GM20000 (cell line): ENCODE results near the gene SYK.

Source experiments
- DNase-seq: peaks from one replicate; pipeline ENCODE4 v3.0.0; 2012; ENCODE audit warnings: low spot score
- TF ChIP-seq, protein P1 (sequence below): IDR thresholded peaks from 2 replicates; pipeline ENCODE4 v1.5.1; 2012; ENCODE audit warnings: mild to moderate bottlenecking, control low read depth; ENCODE audit errors: extremely low read depth, missing control alignments

SYK gene

DNA sequence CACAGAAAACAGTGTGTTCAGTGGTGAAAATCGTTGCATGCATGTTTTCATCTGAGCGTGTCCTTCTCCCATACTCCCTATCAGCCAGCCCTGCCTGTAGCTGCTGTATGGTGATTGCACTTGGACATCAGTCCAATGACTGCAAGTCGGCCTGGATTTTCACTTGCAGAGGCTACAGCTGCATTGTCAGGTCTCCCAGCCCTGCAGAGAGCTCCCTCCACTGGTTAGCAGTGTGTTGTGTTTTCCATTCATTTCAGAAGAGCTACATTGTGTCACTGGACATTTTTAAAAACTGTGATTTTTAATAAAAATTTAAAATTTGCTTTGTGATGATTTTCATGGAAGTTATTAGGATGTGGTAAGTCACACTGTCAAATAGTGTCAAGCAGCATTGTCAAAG, 96.6 kb downstream of the SYK start:
- no peak for DNase-seq
- TF ChIP-seq, protein P1, sequence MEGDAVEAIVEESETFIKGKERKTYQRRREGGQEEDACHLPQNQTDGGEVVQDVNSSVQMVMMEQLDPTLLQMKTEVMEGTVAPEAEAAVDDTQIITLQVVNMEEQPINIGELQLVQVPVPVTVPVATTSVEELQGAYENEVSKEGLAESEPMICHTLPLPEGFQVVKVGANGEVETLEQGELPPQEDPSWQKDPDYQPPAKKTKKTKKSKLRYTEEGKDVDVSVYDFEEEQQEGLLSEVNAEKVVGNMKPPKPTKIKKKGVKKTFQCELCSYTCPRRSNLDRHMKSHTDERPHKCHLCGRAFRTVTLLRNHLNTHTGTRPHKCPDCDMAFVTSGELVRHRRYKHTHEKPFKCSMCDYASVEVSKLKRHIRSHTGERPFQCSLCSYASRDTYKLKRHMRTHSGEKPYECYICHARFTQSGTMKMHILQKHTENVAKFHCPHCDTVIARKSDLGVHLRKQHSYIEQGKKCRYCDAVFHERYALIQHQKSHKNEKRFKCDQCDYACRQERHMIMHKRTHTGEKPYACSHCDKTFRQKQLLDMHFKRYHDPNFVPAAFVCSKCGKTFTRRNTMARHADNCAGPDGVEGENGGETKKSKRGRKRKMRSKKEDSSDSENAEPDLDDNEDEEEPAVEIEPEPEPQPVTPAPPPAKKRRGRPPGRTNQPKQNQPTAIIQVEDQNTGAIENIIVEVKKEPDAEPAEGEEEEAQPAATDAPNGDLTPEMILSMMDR = no peak

DNA sequence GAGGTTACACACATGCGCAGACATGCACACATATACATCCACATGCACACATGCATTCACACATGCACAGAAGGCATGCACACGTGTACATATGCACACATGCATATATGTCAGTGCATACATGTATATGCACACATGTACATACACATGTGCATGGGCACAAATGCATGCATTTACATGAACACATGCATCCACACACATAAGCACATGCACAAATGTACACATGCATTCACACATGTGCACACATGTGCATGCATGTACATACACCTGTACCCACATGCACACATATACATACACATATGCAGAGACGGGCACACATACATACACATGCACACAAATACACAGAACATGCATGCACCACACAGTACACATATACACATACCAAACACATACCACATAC, 97.7 kb downstream of the SYK start:
- TF ChIP-seq, protein P1 = no peak
- DNase-seq = no peak

DNA sequence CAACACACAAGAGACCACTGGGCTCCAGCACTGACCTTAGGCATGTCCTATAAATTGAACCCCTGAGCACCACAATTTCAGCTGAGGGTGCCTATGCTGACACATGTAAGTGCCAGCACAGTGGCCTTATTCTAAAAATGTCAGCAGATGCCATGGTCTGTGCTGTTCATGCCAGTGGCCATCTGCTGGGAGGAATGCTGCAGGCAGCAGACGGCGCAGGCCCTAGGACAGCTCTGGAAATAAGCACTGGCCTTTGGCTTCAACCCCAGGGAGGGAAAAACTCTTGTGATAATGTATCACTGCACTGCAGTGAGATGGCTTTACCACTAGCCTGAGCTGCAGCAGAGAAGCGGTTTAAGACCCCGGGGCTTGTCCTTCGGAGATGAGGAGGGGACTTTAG, 98.5 kb downstream of the SYK start:
- no peak for DNase-seq
- TF ChIP-seq, protein P1 = no peak

DNA sequence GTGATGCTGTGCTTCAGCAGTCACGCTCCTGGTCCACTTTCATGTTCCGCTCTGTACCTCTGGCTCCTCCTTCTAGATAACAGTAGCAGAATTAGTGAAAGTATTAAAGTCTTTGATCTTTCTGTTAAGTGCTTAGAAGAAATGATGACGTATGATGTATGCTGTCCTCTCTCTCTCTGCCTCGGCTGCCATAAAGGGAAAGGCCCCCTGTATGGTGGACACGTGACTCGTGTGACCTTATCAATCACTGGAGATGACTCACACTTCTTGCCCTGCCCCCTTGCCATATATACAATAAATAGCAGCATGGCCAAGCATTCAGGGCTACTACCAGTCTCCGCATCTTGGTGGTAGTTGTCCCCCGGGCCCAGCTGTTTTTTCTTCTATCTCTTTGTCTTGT, 100.3 kb downstream of the SYK start:
- TF ChIP-seq, protein P1 = no peak
- DNase-seq = no peak

DNA sequence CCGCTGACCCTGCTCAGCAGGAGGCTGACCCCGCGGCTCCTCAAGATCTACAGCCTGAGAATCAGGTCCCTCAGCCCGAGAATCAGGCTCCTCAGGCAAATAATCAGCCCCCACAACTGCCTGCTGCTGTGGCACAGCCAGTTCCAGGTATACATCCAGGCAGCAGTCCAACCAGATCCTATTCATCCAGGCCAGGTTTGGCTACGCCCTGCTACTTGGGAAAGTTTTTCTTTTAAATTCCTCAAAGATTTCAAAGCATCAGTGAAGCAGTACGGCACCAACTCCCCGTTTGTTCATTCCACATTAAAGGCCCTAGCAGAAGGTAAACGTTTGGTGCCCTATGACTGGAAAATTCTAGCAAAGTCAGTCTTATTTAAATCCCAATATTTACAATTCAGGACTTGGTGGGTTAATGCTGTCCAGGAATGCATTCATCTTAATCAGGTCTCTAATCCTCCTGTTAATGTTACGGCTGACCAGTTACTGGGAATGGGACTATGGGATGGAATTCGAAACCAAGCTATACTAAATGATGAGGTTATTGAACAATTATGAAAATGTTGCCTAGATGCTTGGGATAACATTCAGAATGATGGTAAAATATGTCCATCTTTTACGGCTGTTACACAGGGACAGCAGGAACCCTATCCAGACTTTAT, 102.3 kb downstream of the SYK start:
- TF ChIP-seq, protein P1 = no peak
- DNase-seq = no peak

DNA sequence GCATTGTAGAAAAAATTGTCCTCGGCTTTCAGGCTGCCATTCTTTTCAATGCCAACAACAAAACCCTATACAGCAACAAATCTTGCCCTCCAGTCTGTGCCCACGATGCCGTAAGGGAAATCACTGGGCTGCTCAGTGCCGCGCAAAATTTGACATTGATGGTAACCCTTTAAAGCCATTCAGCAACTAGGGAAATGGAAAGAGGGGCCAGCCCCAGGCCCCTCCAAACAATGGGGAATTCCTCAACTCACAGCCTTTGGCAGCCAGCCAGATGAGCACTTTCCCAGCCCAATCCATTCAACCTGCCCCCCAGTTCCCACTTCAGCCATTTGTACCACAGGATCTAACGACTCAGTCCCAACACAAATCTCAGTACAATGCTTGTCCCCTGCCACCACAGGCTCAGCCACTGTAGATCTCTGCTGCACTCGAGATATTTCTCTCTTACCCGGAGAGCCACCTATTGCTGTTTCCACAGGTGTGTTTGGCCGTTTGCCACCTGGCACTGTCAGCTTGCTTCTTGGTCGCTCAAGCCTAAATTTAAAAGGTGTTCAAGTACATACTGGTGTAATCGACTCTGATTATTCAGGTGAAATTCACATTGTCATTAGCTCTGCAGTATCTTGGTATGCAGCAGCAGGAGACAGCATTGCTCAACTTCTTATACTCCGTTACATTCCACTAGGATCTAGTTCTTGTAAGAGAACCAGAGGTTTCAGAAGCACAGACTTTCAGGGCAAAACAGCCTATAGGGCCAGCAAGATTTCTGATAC, 103.3 kb downstream of the SYK start:
- TF ChIP-seq, protein P1 = no peak
- DNase-seq = no peak

DNA sequence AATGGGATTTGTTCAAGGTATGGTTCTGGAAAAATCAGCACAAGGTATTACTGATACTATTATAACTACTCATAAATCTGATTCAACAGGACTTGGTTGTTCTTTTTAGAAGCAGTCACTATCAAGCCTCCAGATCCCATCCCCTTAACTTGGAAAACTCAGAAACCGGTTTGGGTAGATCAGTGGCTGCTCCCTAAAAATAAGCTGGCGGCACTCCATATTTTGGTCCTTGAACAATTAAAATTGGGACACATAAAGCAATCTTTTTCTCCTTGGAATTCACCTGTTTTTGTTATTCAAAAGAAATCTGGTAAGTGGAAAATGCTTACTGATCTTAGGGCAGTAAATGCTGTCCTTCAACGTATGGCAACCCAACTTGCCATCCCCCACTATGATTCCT, 104.2 kb downstream of the SYK start:
- DNase-seq = no peak
- TF ChIP-seq, protein P1 = no peak
